ENCODE results near the gene PTGS1.

PTGS1 gene

DNA sequence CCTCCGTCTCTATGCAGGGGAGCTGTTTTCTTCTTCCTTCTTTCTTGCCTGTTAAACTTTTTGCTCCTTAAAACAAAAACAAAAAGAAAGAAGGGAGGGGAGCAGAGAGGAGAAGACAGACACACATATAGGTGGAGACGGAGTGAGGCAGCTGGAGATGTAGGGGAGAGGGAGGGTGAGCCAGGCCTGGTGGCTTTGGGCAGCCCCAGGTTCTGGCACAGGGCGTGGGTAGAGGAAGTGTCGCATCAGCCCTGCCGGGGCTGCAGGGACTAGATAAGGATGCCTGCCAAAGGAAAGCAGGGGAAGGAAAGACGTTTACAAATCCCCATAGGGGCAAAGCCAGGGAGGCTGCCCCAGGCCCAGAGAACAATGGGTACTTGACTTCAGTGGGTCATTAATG, 38.7 kb upstream of the PTGS1 start:
- no peak for TF ChIP-seq CTCF (IDR thresholded peaks at IDR 0.05; ENCODE audit: low read depth, low read length)
- H3K4me3 ChIP-seq (ENCODE audit: low read depth, low read length), result no peak overlapping the region

DNA sequence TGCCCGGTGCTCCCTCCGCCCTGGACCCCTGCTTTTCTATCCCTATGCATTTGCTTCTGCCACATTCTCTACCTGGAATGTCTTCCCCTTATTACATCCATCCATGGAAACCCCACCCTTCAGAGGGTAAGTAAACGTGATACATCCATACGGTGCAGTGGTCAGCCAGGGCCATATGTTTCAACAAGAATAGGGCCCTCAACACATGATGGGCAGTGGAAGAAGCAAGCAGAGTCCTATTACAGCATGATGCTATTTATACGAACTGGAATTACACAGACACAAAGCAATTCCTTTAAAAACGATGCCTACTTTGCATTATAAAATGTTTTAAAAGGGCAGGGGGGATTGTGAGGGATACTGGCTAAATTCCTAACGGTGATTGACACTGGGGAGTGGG, 38.2 kb upstream of the PTGS1 start:
- H3K4me3 ChIP-seq (ENCODE audit: low read depth, low read length), result no peak overlapping the region
- TF ChIP-seq CTCF (IDR thresholded peaks at IDR 0.05; ENCODE audit: low read depth, low read length), result no peak

GRCh38 chr9:122333169-122333808, 37.5 kb upstream of the PTGS1 start:
- no peak for TF ChIP-seq CTCF (IDR thresholded peaks at IDR 0.05; ENCODE audit: low read depth, low read length)
- H3K4me3 ChIP-seq (ENCODE audit: low read depth, low read length), result no peak overlapping the region

GRCh38 chr9:122334916-122335315, 35.9 kb upstream of the PTGS1 start:
- no peak for TF ChIP-seq CTCF (IDR thresholded peaks at IDR 0.05; ENCODE audit: low read depth, low read length)
- no peak overlapping the region for H3K4me3 ChIP-seq (ENCODE audit: low read depth, low read length)

- H3K4me3 ChIP-seq (ENCODE audit: low read depth, low read length), result no peak overlapping the region
- no peak for TF ChIP-seq CTCF (IDR thresholded peaks at IDR 0.05; ENCODE audit: low read depth, low read length)
Observed at GRCh38 chr9:122336189-122336588, 34.6 kb upstream of the PTGS1 start.

GRCh38 chr9:122336866-122337555, 33.8 kb upstream of the PTGS1 start:
- no peak overlapping the region for H3K4me3 ChIP-seq (ENCODE audit: low read depth, low read length)
- no peak for TF ChIP-seq CTCF (IDR thresholded peaks at IDR 0.05; ENCODE audit: low read depth, low read length)

- no peak overlapping the region for H3K4me3 ChIP-seq (ENCODE audit: low read depth, low read length)
- TF ChIP-seq CTCF (IDR thresholded peaks at IDR 0.05; ENCODE audit: low read depth, low read length), result no peak
Observed at GRCh38 chr9:122337556-122337929, 33.3 kb upstream of the PTGS1 start.

Data from WI38 (cell line).